ENCODE measurements around the gene HSPBAP1.

- TF ChIP-seq CTCF (IDR thresholded peaks at IDR 0.05) (no peak), POLR2A (IDR thresholded peaks at IDR 0.05) (no peak)
Measured at GRCh38 chr3:122754929-122755328, 38.7 kb downstream of the HSPBAP1 start.
